ENCODE data around the gene TRIP13. TPM values are rescaled to one million over a fixed set of nuclear protein-coding genes. Genes with fewer than 3 reads are reported as not detected.
A peak's percentile ranks its signal among the peaks of the same experiment; 100 is the strongest.

TRIP13 gene
- total and polyA plus RNA-seq, 2 of the 4 experiments (the other 2 are of a cell fraction): 17.1 to 35.5 TPM

GRCh38 chr5:962801-963200, 70.1 kb downstream of the TRIP13 start:
- H3K9me3 ChIP-seq (ENCODE audit: control insufficient read depth, insufficient read depth, low read length): peaks cover 3% of the 10 kb centered on the region; the same call in 1 of the 2 replicates
- peak overlapping the region; percentile 68; the same call in 1 of the 2 replicates for H2BK20ac ChIP-seq (ENCODE audit: low read depth, low read length)
- H3K18ac ChIP-seq (ENCODE audit: low read depth, low read length): no peak overlapping the region; the same call in 1 of the 2 replicates
- H2BK120ac ChIP-seq (ENCODE audit: low read depth, low read length): peak overlapping the region; percentile 26; the same call in 1 of the 2 replicates
- H3K9ac ChIP-seq (ENCODE audit: low read depth, low read length): no peak overlapping the region
- H4K5ac ChIP-seq (ENCODE audit: low read depth, low read length): peak overlapping the region; percentile 47; the same call in 1 of the 2 replicates
- H3K9me1 ChIP-seq (ENCODE audit: insufficient read depth, low read length): peaks cover 10% of the 10 kb centered on the region
- H4K8ac ChIP-seq (ENCODE audit: low read depth in 2 of 2, low read length in 2 of 2): no peak overlapping the region
- TF ChIP-seq FOS (IDR thresholded peaks at IDR 0.05; ENCODE audit: low read depth, low read length): no peak
- TF ChIP-seq MAFK (IDR thresholded peaks at IDR 0.05; ENCODE audit: low read depth, low read length): no peak
- no peak for TF ChIP-seq MXI1 (IDR thresholded peaks at IDR 0.05; ENCODE audit: borderline replicate concordance, low read depth, low read length)
- no peak for TF ChIP-seq RFX5 (IDR thresholded peaks at IDR 0.05; ENCODE audit: low read depth, low read length)
- TF ChIP-seq CTCF (conservative IDR thresholded peaks at IDR 0.05; ENCODE audit: low read depth, low read length): no peak
- TF ChIP-seq CHD1 (IDR thresholded peaks at IDR 0.05; ENCODE audit: low read depth, low read length): no peak
- no peak for TF ChIP-seq ELK1 (IDR thresholded peaks at IDR 0.05; ENCODE audit: borderline replicate concordance, low read depth, low read length)
- no peak for TF ChIP-seq POLR2A (IDR thresholded peaks at IDR 0.05; ENCODE audit: low read depth, low read length)
- TF ChIP-seq USF2 (IDR thresholded peaks at IDR 0.05; ENCODE audit: low read depth, low read length): no peak
- TF ChIP-seq BHLHE40 (IDR thresholded peaks at IDR 0.05; ENCODE audit: low read depth, low read length): no peak
- H3K14ac ChIP-seq (replicated peaks; ENCODE audit: low read depth, low read length): no peak overlapping the region
- peak overlapping the region; percentile 2; the same call in 1 of the 3 replicates for H2BK15ac ChIP-seq (ENCODE audit: low read depth, low read length)
- intact Hi-C loops (cut with micrococcal nuclease) (no loop called here), in situ Hi-C loops (cut with MboI; ENCODE audit: low sequenced_read_pairs) (loop anchor here (25.0 kb wide), 1 partner anchor 824 kb away; the partner anchor contains the start of gene MRPL36), dilution Hi-C loops (cut with HindIII; ENCODE audit: low sequenced_read_pairs, unreplicated experiment) (no loop called here)
- no peak overlapping the region for H4K91ac ChIP-seq (ENCODE audit: insufficient read depth, low read depth, low read length)
- no peak overlapping the region for H2BK5ac ChIP-seq (ENCODE audit: low read depth, low read length, poor library complexity, severe bottlenecking)
- CTCF ChIA-PET: no interaction called here
- peak overlapping the region; percentile 57; the same call in 1 of the 2 replicates for H3K27ac ChIP-seq (ENCODE audit: insufficient read depth, low read length)
- peaks cover 32% of the 10 kb centered on the region for H3K4me1 ChIP-seq (ENCODE audit: control insufficient read depth, insufficient read depth, low read length)
- H3K27me3 ChIP-seq (ENCODE audit: control insufficient read depth, insufficient read depth, low read length): peaks cover 54% of the 10 kb centered on the region
- H3K4me2 ChIP-seq (ENCODE audit: low read depth, low read length): no peak overlapping the region
- H3K56ac ChIP-seq (ENCODE audit: extremely low read depth, insufficient read depth, low read length): no peak overlapping the region
- 0 out of 2 replicates have a peak, but pooled peaks cover 9% of the 10 kb centered on the region for H4K20me1 ChIP-seq (ENCODE audit: insufficient read depth, low read length)
- peak overlapping the region; percentile 10; the same call in 1 of the 2 replicates for H2AK5ac ChIP-seq (ENCODE audit: low read depth, low read length)
- WGBS, 2 experiments (ENCODE audit: extremely low coverage in 2 of 2, insufficient read length in 1 of 2): no CpG with 5 or more reads among the region's 12 CpGs
- no peaks in the 10 kb centered on the region for H3K36me3 ChIP-seq (ENCODE audit: control insufficient read depth, insufficient read depth, low read length)
- peak overlapping the region; percentile 33 for H3K4ac ChIP-seq (ENCODE audit: low read depth, low read length)
- no peak overlapping the region for H2AFZ ChIP-seq (replicated peaks; ENCODE audit: low read length, poor library complexity)
- no peak for DNase-seq
- BruUV-seq (replicated peaks): no TSS peak
- H3K4me3 ChIP-seq (ENCODE audit: insufficient read depth, low read depth, low read length): no peak overlapping the region
- H3K79me1 ChIP-seq (ENCODE audit: low read depth in 1 of 2, low read length in 2 of 2): no peaks in the 10 kb centered on the region
- no peak overlapping the region for H2AK9ac ChIP-seq (replicated peaks; ENCODE audit: low read depth, low read length, poor library complexity)
- POLR2A ChIA-PET (ENCODE audit: unreplicated experiment): no interaction called here
- no peak overlapping the region for H3K23ac ChIP-seq (ENCODE audit: low read depth, low read length)
- no peak for ATAC-seq (ENCODE audit: low read depth)

Data from IMR-90 (cell line).